NB4 (cell line): ENCODE data around the gene FERMT3.

Experiments
- CTCF ChIP-seq: IDR thresholded peaks from one replicate; pipeline ENCODE4 v1.5.1; 2012; ENCODE audit warnings: low read depth, low read length
- MAX ChIP-seq: IDR thresholded peaks from 2 replicates; pipeline ENCODE4 v1.6.1; 2011; ENCODE audit warnings: low read depth, low read length

- no peak for TF ChIP-seq CTCF
- no peak for TF ChIP-seq MAX
These were observed 5.0 kb upstream of the FERMT3 start for GRCh38 chr11:64201543-64201942.
